ENCODE measurements around the gene P2RY12. TPM values are rescaled to one million over a fixed set of nuclear protein-coding genes. Genes with fewer than 3 reads are reported as not detected.
A peak's percentile ranks its signal among the peaks of the same experiment; 100 is the strongest.

Gene P2RY12
- total RNA-seq (not detected in 2 replicates), polyA plus RNA-seq (0.22 TPM in 2 replicates)

- no peaks in the 10 kb centered on the region for H3K9me3 ChIP-seq (ENCODE audit: low read depth)
- H3K27ac ChIP-seq, result no peak within 1 kb of the TSS
- H3K4me3 ChIP-seq, result no peak within 1 kb of the TSS
- H3K36me3 ChIP-seq, result no peaks in the 10 kb centered on the region
- peaks cover 12% of the 10 kb centered on the region for H3K4me1 ChIP-seq (ENCODE audit: low read depth)
- no peak for TF ChIP-seq CTCF (IDR thresholded peaks at IDR 0.05; ENCODE audit: low read depth, low read length)
- DNase-seq (ENCODE audit: low read depth in 1 of 2, low spot score in 1 of 2), result no peak
- no peaks in the 10 kb centered on the region for H3K27me3 ChIP-seq
These were observed at the start of gene P2RY12 for GRCh38 chr3:151384741-151385174. Gene P2RY12, minus strand, starts transcription at chr3:151384753. Its CDS starts 45,908 bp downstream, at chr3:151338845.

DNA sequence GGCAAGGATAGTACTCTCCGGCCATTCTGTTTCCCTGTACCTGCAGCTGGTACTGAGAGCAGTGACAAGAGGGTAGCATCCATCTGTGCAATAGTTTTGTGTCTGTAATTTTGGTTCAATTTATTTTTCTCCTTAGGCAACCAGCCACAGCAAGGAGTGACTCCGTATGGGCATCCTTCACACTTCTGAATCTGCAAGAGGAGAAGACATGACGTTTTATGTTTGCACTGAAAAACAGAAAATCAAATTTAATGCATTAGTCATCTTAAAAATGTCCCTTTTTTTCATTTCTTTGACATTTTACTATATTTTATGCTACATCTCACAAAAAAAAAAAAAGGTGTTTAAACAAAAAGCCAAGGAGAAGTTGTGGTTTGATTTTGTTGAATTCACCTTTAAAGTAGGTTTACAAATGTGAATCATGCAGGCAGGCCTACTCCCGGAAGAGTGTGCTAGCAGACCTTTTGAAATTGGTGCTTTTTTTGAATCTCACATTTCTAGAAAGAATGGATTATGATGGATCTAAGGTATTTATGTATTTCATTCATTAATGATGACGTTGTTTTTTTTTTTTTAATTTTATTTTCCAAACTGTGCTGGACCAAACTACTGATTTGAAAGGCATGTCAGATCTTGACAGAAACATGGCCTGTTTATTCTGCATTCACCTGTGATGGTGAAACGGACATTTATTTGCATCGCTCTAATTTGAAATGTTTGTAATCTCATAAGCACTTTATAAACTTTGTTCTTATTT lies 48.2 kb upstream of the P2RY12 start:
- DNase-seq (ENCODE audit: low read depth in 1 of 2, low spot score in 1 of 2), result no peak
- Histone ChIP-seq H3K36me3 (no peaks in the 10 kb centered on the region), H3K27me3 (no peaks in the 10 kb centered on the region), H3K4me3 (no peak overlapping the region), H3K9me3 (ENCODE audit: low read depth) (no peaks in the 10 kb centered on the region), H3K4me1 (ENCODE audit: low read depth) (no peaks in the 10 kb centered on the region), H3K27ac (no peak overlapping the region)
- no peak for TF ChIP-seq CTCF (IDR thresholded peaks at IDR 0.05; ENCODE audit: low read depth, low read length)

DNA sequence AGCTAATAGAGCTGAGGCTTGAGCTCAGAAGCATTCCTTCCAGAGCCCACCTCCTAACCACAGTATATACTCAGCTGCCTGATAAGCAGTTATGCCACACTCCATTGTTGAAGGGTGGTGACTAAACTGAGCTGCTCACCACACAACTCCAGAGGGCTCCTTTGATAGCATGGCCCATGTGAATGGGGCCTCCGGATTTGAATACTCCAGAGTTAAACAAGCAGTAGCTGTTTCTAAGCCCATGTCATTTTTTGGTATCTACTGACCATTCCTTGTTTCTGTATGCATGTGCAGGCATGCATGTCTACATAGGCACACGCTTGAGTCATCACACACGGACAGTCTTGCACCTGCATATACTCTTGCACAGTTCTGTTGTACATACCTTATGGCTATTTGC lies 47.4 kb upstream of the P2RY12 start:
- Histone ChIP-seq H3K9me3 (ENCODE audit: low read depth) (no peaks in the 10 kb centered on the region), H3K4me3 (no peak overlapping the region), H3K27me3 (no peaks in the 10 kb centered on the region), H3K36me3 (no peaks in the 10 kb centered on the region), H3K27ac (no peak overlapping the region), H3K4me1 (ENCODE audit: low read depth) (no peaks in the 10 kb centered on the region)
- peak; percentile 9 to 80 for DNase-seq (ENCODE audit: low read depth in 1 of 2, low spot score in 1 of 2)
- TF ChIP-seq CTCF (IDR thresholded peaks at IDR 0.05; ENCODE audit: low read depth, low read length), result no peak

- Histone ChIP-seq H3K4me3 (no peak overlapping the region), H3K27me3 (no peaks in the 10 kb centered on the region), H3K4me1 (ENCODE audit: low read depth) (no peaks in the 10 kb centered on the region), H3K9me3 (ENCODE audit: low read depth) (no peaks in the 10 kb centered on the region), H3K36me3 (no peaks in the 10 kb centered on the region), H3K27ac (no peak overlapping the region)
- TF ChIP-seq CTCF (IDR thresholded peaks at IDR 0.05; ENCODE audit: low read depth, low read length), result no peak
- peak in 1 of 2 donors; percentile 37 for DNase-seq (ENCODE audit: low read depth in 1 of 2, low spot score in 1 of 2)
These were observed 46.4 kb upstream of the P2RY12 start for GRCh38 chr3:151430821-151431484.

DNA sequence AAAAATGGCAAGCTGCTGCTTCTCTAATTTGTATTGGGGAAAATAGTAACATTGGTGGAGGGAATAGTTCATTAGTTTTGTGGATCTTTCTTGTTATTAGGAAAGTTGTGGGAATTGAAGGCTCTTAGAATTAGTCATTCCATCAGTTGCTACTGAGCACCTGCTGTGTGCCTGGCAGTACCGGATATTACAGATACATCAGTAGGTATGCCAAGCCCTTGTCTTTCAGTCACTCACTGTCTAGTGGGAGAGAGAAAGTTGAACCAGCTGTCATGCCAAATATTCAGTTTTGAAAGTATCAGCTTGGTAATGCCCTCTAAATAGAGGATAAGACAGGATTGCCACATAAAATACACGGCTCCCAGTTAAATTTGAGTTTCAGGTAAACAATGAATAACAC lies 43.8 kb upstream of the P2RY12 start:
- DNase-seq (ENCODE audit: low read depth in 1 of 2, low spot score in 1 of 2), result no peak
- no peak for TF ChIP-seq CTCF (IDR thresholded peaks at IDR 0.05; ENCODE audit: low read depth, low read length)
- Histone ChIP-seq H3K9me3 (ENCODE audit: low read depth) (no peaks in the 10 kb centered on the region), H3K27me3 (no peaks in the 10 kb centered on the region), H3K4me1 (ENCODE audit: low read depth) (no peaks in the 10 kb centered on the region), H3K36me3 (no peaks in the 10 kb centered on the region), H3K27ac (no peak overlapping the region), H3K4me3 (no peak overlapping the region)
